Liver (tissue), 9 donors: Measurements from ENCODE around the gene USP31. TPM values are rescaled to one million over a fixed set of nuclear protein-coding genes. Genes with fewer than 3 reads are reported as not detected.

Experiments
- DNase-seq: peaks from one replicate; pipeline ENCODE4 v3.0.0-alpha.2; 2017; ENCODE audit warnings: low spot score
- H3K27ac ChIP-seq, 2 donors: one replicate each; pipeline ENCODE4 v1.7.0; 2013; ENCODE audit warnings: inconsistent platforms in 2 of 2, low read length in 2 of 2, control low read depth in 1 of 2, low read depth in 1 of 2, mild to moderate bottlenecking in 1 of 2
- H3K27me3 ChIP-seq, 4 donors: one replicate each; pipeline versions ENCODE4 v1.6.1 to v1.7.0; 2013; ENCODE audit warnings: low read length in 3 of 4, inconsistent platforms in 1 of 4, mild to moderate bottlenecking in 1 of 4, moderate library complexity in 1 of 4; ENCODE audit not compliant: control insufficient read depth in 4 of 4, insufficient read depth in 4 of 4
- H3K36me3 ChIP-seq, 4 donors: one replicate each; pipeline versions ENCODE4 v1.6.1 to v1.7.0; 2013; ENCODE audit warnings: low read length in 3 of 4, mild to moderate bottlenecking in 3 of 4, low read depth in 1 of 4, moderate library complexity in 1 of 4; ENCODE audit not compliant: control insufficient read depth in 4 of 4, insufficient read depth in 3 of 4
- H3K4me1 ChIP-seq, 4 donors: one replicate each; pipeline versions ENCODE4 v1.6.1 to v1.7.0; 2013; ENCODE audit warnings: low read length in 3 of 4, mild to moderate bottlenecking in 3 of 4, moderate library complexity in 1 of 4; ENCODE audit not compliant: control insufficient read depth in 4 of 4, insufficient read depth in 4 of 4
- H3K4me3 ChIP-seq, 3 donors: one replicate each; pipeline versions ENCODE4 v1.6.1 to v1.7.0; 2013; ENCODE audit warnings: low read length in 3 of 3, control low read depth in 1 of 3, low read depth in 1 of 3, mild to moderate bottlenecking in 1 of 3
- H3K9ac ChIP-seq, 2 donors: one replicate each; pipeline ENCODE4 v1.7.0; 2013; ENCODE audit warnings: low read length in 2 of 2, mild to moderate bottlenecking in 2 of 2, moderate library complexity in 2 of 2, control low read depth in 1 of 2, low read depth in 1 of 2
- H3K9me3 ChIP-seq, 4 donors: one replicate each; pipeline versions ENCODE4 v1.6.1 to v1.7.0; 2013; ENCODE audit warnings: low read length in 3 of 4; ENCODE audit not compliant: control insufficient read depth in 4 of 4
- CTCF ChIP-seq: fragments of 150-350 bp; IDR thresholded peaks from 2 replicates; pipeline ENCODE4 v1.5.1; 2017; ENCODE audit warnings: improper control_type of control experiment, low read depth, low read length; ENCODE audit not compliant: missing input control
- FOXA1 ChIP-seq: IDR thresholded peaks from 2 replicates; pipeline ENCODE4 v1.6.1; 2016; ENCODE audit warnings: antibody characterized with exemption
- FOXA2 ChIP-seq: IDR thresholded peaks from 2 replicates; pipeline ENCODE4 v1.6.1; 2016; ENCODE audit warnings: antibody characterized with exemption
- HNF4G ChIP-seq: IDR thresholded peaks from 2 replicates; pipeline ENCODE4 v1.6.1; 2016; ENCODE audit warnings: antibody characterized with exemption
- JUND ChIP-seq, 2 donors: IDR thresholded peaks; 2 replicates each; pipeline ENCODE4 v1.6.1; 2016; ENCODE audit warnings: antibody characterized with exemption in 2 of 2
- MAX ChIP-seq: IDR thresholded peaks from 2 replicates; pipeline ENCODE4 v1.6.1; 2016; ENCODE audit warnings: antibody characterized with exemption
- RAD21 ChIP-seq, 2 donors: IDR thresholded peaks; 2 replicates each; pipeline ENCODE4 v1.6.1; 2016; ENCODE audit warnings: antibody characterized with exemption in 2 of 2, mild to moderate bottlenecking in 2 of 2
- RXRA ChIP-seq, 2 donors: IDR thresholded peaks; 2 replicates each; pipeline ENCODE4 v1.6.1; 2017 to 2018; ENCODE audit warnings: antibody characterized with exemption in 2 of 2, mild to moderate bottlenecking in 1 of 2
- YY1 ChIP-seq: IDR thresholded peaks from 2 replicates; pipeline ENCODE4 v1.6.1; 2016; ENCODE audit warnings: antibody characterized with exemption, mild to moderate bottlenecking
- ZBTB33 ChIP-seq: IDR thresholded peaks from 2 replicates; pipeline ENCODE4 v1.6.1; 2016; ENCODE audit warnings: antibody characterized with exemption
- WGBS: extraction: QIAGEN DNeasy Blood & Tissue Kit; methylation state at CpG from one replicate; pipeline ENCODE4 v1.1.7; 2013; 5-methylcytosine and 5-hydroxymethylcytosine counted together
- polyA plus RNA-seq, 2 donors: library from polyadenylated mRNA; stranded (reverse) in 1 of 2; unstranded in 1 of 2; fragments of 200-250 nt in 1 of 2; fragments of >200 nt in 1 of 2; fragmentation: Nextera tagmentation in 1 of 2; extraction: Ambion mirVana in 1 of 2; gene quantifications; one replicate each; pipeline versions ENCODE4 v1.2.1 to v1.2.3, GENCODE V29; 2013 to 2015
- total RNA-seq, 2 donors: library from RNA; depleted of rRNA; stranded (reverse); fragments of >200 nt; gene quantifications; one replicate each; pipeline ENCODE4 v1.2.3, GENCODE V29; 2014
- donor health status: healthy.
- donor health status: healthy.
- donor health status: healthy.
- donor health status: healthy.
- donor health status: healthy.

The USP31 gene
- total and polyA plus RNA-seq, 4 donors: 2.4 to 16.4 (median 3.8) TPM

DNA sequence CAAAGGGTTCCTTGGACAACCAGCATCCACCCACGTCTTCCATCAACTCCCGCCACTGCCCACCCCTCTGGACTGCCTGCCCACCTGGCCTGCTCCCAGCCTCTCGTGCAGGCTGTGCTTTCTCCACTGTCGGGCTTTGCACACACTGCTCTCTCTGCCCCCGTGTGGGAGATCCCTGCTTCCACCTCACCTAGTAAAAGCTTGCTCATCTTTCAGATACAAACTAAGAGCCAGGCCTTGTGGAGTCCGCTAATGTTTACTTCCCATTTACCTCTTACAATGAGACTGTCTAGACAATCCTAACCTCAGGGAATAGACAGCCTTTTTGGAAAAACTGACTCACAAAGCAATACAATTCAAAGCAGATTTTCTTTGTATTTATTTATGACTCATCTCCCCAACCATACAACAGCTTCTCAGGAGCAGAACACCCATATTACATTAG is 67.6 kb downstream of the USP31 start:
- DNase-seq: no peak
- Histone ChIP-seq H3K27me3 (no peaks in the 10 kb centered on the region), H3K36me3 (peaks cover 2 to 17% (median 8%) of the 10 kb centered on the region in 4 donors), H3K9me3 (no peaks in the 10 kb centered on the region), H3K9ac (no peak overlapping the region), H3K4me3 (no peak overlapping the region), H3K4me1 (peaks cover 0 to 15% (median 5%) of the 10 kb centered on the region in 4 donors), H3K27ac (no peak overlapping the region)
- TF ChIP-seq FOXA2: no peak
- WGBS: 94% methylated on average over 6 of the region's 6 CpGs

DNA sequence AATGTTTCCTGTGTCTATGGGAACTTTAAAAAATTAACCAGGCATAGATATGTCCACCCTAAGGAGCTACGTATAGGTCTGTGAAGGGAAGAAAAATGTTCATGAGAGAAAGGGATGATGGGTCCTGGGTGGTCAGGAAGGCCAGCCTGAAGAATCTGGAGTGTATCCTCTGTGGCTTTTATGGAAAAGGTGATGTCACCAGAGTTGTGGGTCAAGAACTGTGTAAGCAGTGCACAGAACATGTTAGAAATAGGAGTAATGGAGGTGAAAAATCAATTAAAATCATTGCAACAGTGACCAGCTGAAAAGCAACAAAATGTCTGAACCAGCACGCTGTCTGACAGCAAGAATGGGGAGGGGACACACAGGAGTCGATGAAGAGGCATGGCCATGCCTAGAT is 68.5 kb downstream of the USP31 start:
- TF ChIP-seq YY1 (peak; percentile 29), HNF4G (no peak)
- Histone ChIP-seq H3K27me3 (no peaks in the 10 kb centered on the region), H3K36me3 (peaks cover 3 to 19% (median 10%) of the 10 kb centered on the region in 4 donors), H3K27ac (no peak overlapping the region), H3K9ac (no peak overlapping the region), H3K4me1 (peaks cover 0 to 8% (median 3%) of the 10 kb centered on the region in 4 donors), H3K9me3 (no peaks in the 10 kb centered on the region), H3K4me3 (no peak overlapping the region)
- no peak for DNase-seq
- WGBS: 96% methylated on average over 3 of the region's 3 CpGs

- Histone ChIP-seq H3K4me1 (peaks cover 0 to 8% (median 3%) of the 10 kb centered on the region in 4 donors), H3K36me3 (peaks cover 4 to 21% (median 11%) of the 10 kb centered on the region in 4 donors), H3K27ac (no peak overlapping the region), H3K9ac (no peak overlapping the region), H3K9me3 (no peaks in the 10 kb centered on the region), H3K4me3 (no peak overlapping the region), H3K27me3 (no peaks in the 10 kb centered on the region)
- no peak for DNase-seq
- 100% methylated on average over 1 of the region's 1 CpG for WGBS
- TF ChIP-seq JUND (IDR thresholded peaks at IDR 0.05) (no peak), RAD21 (IDR thresholded peaks at IDR 0.05) (no peak), ZBTB33 (no peak), MAX (no peak), RXRA (IDR thresholded peaks at IDR 0.05) (no peak), CTCF (no peak), HNF4G (no peak), FOXA1 (no peak)
Observed at GRCh38 chr16:23080329-23080728, 68.9 kb downstream of the USP31 start.
